ENCODE measurements around the gene OTOR.

The OTOR gene

GRCh38 chr20:16749573-16749972 is 1.4 kb downstream of the OTOR start:
- DNase-seq, result no peak
- no peak overlapping the region for H3K4me2 ChIP-seq (ENCODE audit: low read depth, low read length)
- H2AFZ ChIP-seq (ENCODE audit: low read length), result no peak overlapping the region

GRCh38 chr20:16752082-16752481 is 3.9 kb downstream of the OTOR start:
- Histone ChIP-seq H3F3A (ENCODE audit: insufficient read depth, low read length) (no peaks in the 10 kb centered on the region), H2AFZ (ENCODE audit: low read length) (no peak overlapping the region), H3K27ac (ENCODE audit: low read length) (no peak overlapping the region), H3K9me3 (replicated peaks; ENCODE audit: insufficient read depth, low read length) (no peaks in the 10 kb centered on the region), H3K4me2 (ENCODE audit: low read depth, low read length) (no peak overlapping the region), H3K4me1 (ENCODE audit: low read length) (no peaks in the 10 kb centered on the region), H3K9ac (ENCODE audit: low read length) (no peak overlapping the region), H3K9me2 (replicated peaks; ENCODE audit: insufficient read depth, low read length) (no peaks in the 10 kb centered on the region), H3K36me3 (replicated peaks; ENCODE audit: insufficient read depth, low read length) (no peaks in the 10 kb centered on the region), H4K20me1 (ENCODE audit: insufficient read depth, low read length) (no peaks in the 10 kb centered on the region), H3K27me3 (replicated peaks; ENCODE audit: insufficient read depth, low read length) (no peaks in the 10 kb centered on the region), H3K79me2 (ENCODE audit: low read length) (no peaks in the 10 kb centered on the region), H3K4me3 (ENCODE audit: low read length) (no peak overlapping the region)
- TF ChIP-seq EZH2 (optimal IDR thresholded peaks at IDR 0.05; ENCODE audit: low read depth, low read length), result no peak
- TF ChIP-seq CTCF (IDR thresholded peaks at IDR 0.05; ENCODE audit: low read length), result no peak
- no peak for TF ChIP-seq EZH2phosphoT487 (IDR thresholded peaks at IDR 0.05; ENCODE audit: low read length)
- DNase-seq, result no peak

More at GRCh38 chr20:16749573-16749972, 1.4 kb downstream of the OTOR start:
- Histone ChIP-seq H3K27ac (ENCODE audit: low read length) (no peak overlapping the region), H3K9ac (ENCODE audit: low read length) (no peak overlapping the region), H3K9me3 (replicated peaks; ENCODE audit: insufficient read depth, low read length) (no peaks in the 10 kb centered on the region), H3K4me1 (ENCODE audit: low read length) (no peaks in the 10 kb centered on the region), H3K9me2 (replicated peaks; ENCODE audit: insufficient read depth, low read length) (no peaks in the 10 kb centered on the region), H3K36me3 (replicated peaks; ENCODE audit: insufficient read depth, low read length) (no peaks in the 10 kb centered on the region), H3K4me3 (ENCODE audit: low read length) (no peak overlapping the region), H4K20me1 (ENCODE audit: insufficient read depth, low read length) (no peaks in the 10 kb centered on the region), H3K27me3 (replicated peaks; ENCODE audit: insufficient read depth, low read length) (no peaks in the 10 kb centered on the region), H3F3A (ENCODE audit: insufficient read depth, low read length) (no peaks in the 10 kb centered on the region), H3K79me2 (ENCODE audit: low read length) (no peaks in the 10 kb centered on the region)
- TF ChIP-seq CTCF (IDR thresholded peaks at IDR 0.05; ENCODE audit: low read length) (no peak), EZH2phosphoT487 (IDR thresholded peaks at IDR 0.05; ENCODE audit: low read length) (no peak), EZH2 (optimal IDR thresholded peaks at IDR 0.05; ENCODE audit: low read depth, low read length) (no peak)

- Histone ChIP-seq H3K4me3 (ENCODE audit: low read length) (no peak overlapping the region), H3K9me2 (replicated peaks; ENCODE audit: insufficient read depth, low read length) (no peaks in the 10 kb centered on the region), H3K27ac (ENCODE audit: low read length) (no peak overlapping the region), H3K79me2 (ENCODE audit: low read length) (no peaks in the 10 kb centered on the region), H3K4me1 (ENCODE audit: low read length) (no peaks in the 10 kb centered on the region), H3K9me3 (replicated peaks; ENCODE audit: insufficient read depth, low read length) (no peaks in the 10 kb centered on the region), H3K4me2 (ENCODE audit: low read depth, low read length) (no peak overlapping the region), H3K9ac (ENCODE audit: low read length) (no peak overlapping the region), H4K20me1 (ENCODE audit: insufficient read depth, low read length) (no peaks in the 10 kb centered on the region), H3F3A (ENCODE audit: insufficient read depth, low read length) (no peaks in the 10 kb centered on the region), H3K36me3 (replicated peaks; ENCODE audit: insufficient read depth, low read length) (no peaks in the 10 kb centered on the region), H2AFZ (ENCODE audit: low read length) (no peak overlapping the region), H3K27me3 (replicated peaks; ENCODE audit: insufficient read depth, low read length) (no peaks in the 10 kb centered on the region)
- TF ChIP-seq EZH2phosphoT487 (IDR thresholded peaks at IDR 0.05; ENCODE audit: low read length), result no peak
- no peak for DNase-seq
Observed at GRCh38 chr20:16752901-16753300, 4.7 kb downstream of the OTOR start.

- TF ChIP-seq EZH2phosphoT487 (IDR thresholded peaks at IDR 0.05; ENCODE audit: low read length), result no peak
- no peak for TF ChIP-seq CTCF (IDR thresholded peaks at IDR 0.05; ENCODE audit: low read length)
- TF ChIP-seq EZH2 (optimal IDR thresholded peaks at IDR 0.05; ENCODE audit: low read depth, low read length), result no peak
- no peak overlapping the region for H3K9ac ChIP-seq (ENCODE audit: low read length)
- H2AFZ ChIP-seq (ENCODE audit: low read length), result no peak overlapping the region
- H3K79me2 ChIP-seq (ENCODE audit: low read length), result no peaks in the 10 kb centered on the region
- peak; percentile 53 for DNase-seq
- H3K4me2 ChIP-seq (ENCODE audit: low read depth, low read length), result no peak overlapping the region
- H3K4me3 ChIP-seq (ENCODE audit: low read length), result no peak overlapping the region
- H3K4me1 ChIP-seq (ENCODE audit: low read length), result 0 out of 2 replicates have a peak, but pooled peaks cover 9% of the 10 kb centered on the region
- 0 out of 2 replicates have a peak, but pooled peaks cover 11% of the 10 kb centered on the region for H3K27me3 ChIP-seq (replicated peaks; ENCODE audit: insufficient read depth, low read length)
- no peaks in the 10 kb centered on the region for H3K9me2 ChIP-seq (replicated peaks; ENCODE audit: insufficient read depth, low read length)
- no peak overlapping the region for H3K27ac ChIP-seq (ENCODE audit: low read length)
- H3K36me3 ChIP-seq (replicated peaks; ENCODE audit: insufficient read depth, low read length), result no peaks in the 10 kb centered on the region
- no peaks in the 10 kb centered on the region for H4K20me1 ChIP-seq (ENCODE audit: insufficient read depth, low read length)
- H3F3A ChIP-seq (ENCODE audit: insufficient read depth, low read length), result 0 out of 2 replicates have a peak, but pooled peaks cover 3% of the 10 kb centered on the region
- H3K9me3 ChIP-seq (replicated peaks; ENCODE audit: insufficient read depth, low read length), result no peaks in the 10 kb centered on the region
Observed at GRCh38 chr20:16758454-16759180, 10.5 kb downstream of the OTOR start.

Measured in MM.1S (cell line).